ENCODE results near the gene GFRA4. TPM values are rescaled to one million over a fixed set of nuclear protein-coding genes. Genes with fewer than 3 reads are reported as not detected.

GFRA4 gene
- total RNA-seq, 1 experiment from 2014 or later: not detected

GRCh38 chr20:3711484-3711941, 48.3 kb upstream of the GFRA4 start:
- ChIA-PET POLR2A (interaction anchor here (1.4 to 1.5 kb wide), 2 partner anchors 30 to 35 kb away, joined by 4 to 5 read pairs; partner anchors contain the start of gene ADAM33), CTCF (interaction anchor here (0.7 to 4.2 kb wide), 41 partner anchors 9 to 373 kb away, joined by 3 to 106 read pairs (median 7); partner anchors contain the start of genes ADAM33, ADISSP, CENPB and DNAAF9)
- H3K36me3 Mint-ChIP-seq: no peaks in the 10 kb centered on the region
- H3K27me3 Mint-ChIP-seq (ENCODE audit: low read depth): no peaks in the 10 kb centered on the region
- H3K9me3 Mint-ChIP-seq: no peaks in the 10 kb centered on the region
- DNase-seq (ENCODE audit: low spot score) (no peak), ATAC-seq (no peak)
- H3K4me1 Mint-ChIP-seq: no peaks in the 10 kb centered on the region
- no peak overlapping the region for H3K27ac Mint-ChIP-seq
- H3K4me3 Mint-ChIP-seq: no peak overlapping the region
- TF ChIP-seq ZNF425 (CRISPR knock-in tag; conservative IDR thresholded peaks at IDR 0.05) (no peak), NFE2L1 (CRISPR knock-in tag; IDR thresholded peaks at IDR 0.05) (no peak), HMGA2 (CRISPR knock-in tag; IDR thresholded peaks at IDR 0.05) (no peak), USF1 (CRISPR knock-in tag; IDR thresholded peaks at IDR 0.05) (no peak), ZNF416 (CRISPR knock-in tag; IDR thresholded peaks at IDR 0.05) (no peak), NFATC4 (CRISPR knock-in tag; IDR thresholded peaks at IDR 0.05) (no peak), ARID4B (CRISPR knock-in tag; IDR thresholded peaks at IDR 0.05; ENCODE audit: borderline replicate concordance) (no peak), CREB1 (CRISPR knock-in tag; IDR thresholded peaks at IDR 0.05) (no peak), FOXJ3 (CRISPR knock-in tag; IDR thresholded peaks at IDR 0.05; ENCODE audit: borderline replicate concordance) (no peak), RELA (CRISPR knock-in tag; IDR thresholded peaks at IDR 0.05; ENCODE audit: borderline replicate concordance) (no peak), ZNF317 (CRISPR knock-in tag; IDR thresholded peaks at IDR 0.05; ENCODE audit: borderline replicate concordance, low read depth) (no peak), GTF2I (CRISPR knock-in tag; conservative IDR thresholded peaks at IDR 0.05) (no peak), NR2C2 (CRISPR knock-in tag; IDR thresholded peaks at IDR 0.05) (no peak), ZNF263 (CRISPR knock-in tag; IDR thresholded peaks at IDR 0.05; ENCODE audit: low read depth) (no peak)

- ChIA-PET CTCF (interaction anchor here (0.6 to 4.2 kb wide), 44 partner anchors 9 to 374 kb away, joined by 3 to 106 read pairs (median 7); partner anchors contain the start of genes ADAM33, ADISSP, CENPB and DNAAF9), POLR2A (interaction anchor here (0.6 to 1.5 kb wide), 4 partner anchors 29 to 144 kb away, joined by 3 to 6 read pairs (median 4); partner anchors contain the start of gene ADAM33)
- H3K36me3 Mint-ChIP-seq: no peaks in the 10 kb centered on the region
- no peaks in the 10 kb centered on the region for H3K4me1 Mint-ChIP-seq
- H3K27ac Mint-ChIP-seq: no peak overlapping the region
- H3K4me3 Mint-ChIP-seq: no peak overlapping the region
- H3K9me3 Mint-ChIP-seq: no peaks in the 10 kb centered on the region
- TF ChIP-seq ERG (CRISPR knock-in tag; IDR thresholded peaks at IDR 0.05): no peak
- peak; percentile 99 for TF ChIP-seq CTCF (IDR thresholded peaks at IDR 0.05)
- no peak for TF ChIP-seq USF2 (CRISPR knock-in tag; IDR thresholded peaks at IDR 0.05)
- TF ChIP-seq JUN (CRISPR knock-in tag; IDR thresholded peaks at IDR 0.05): no peak
- TF ChIP-seq RORB (CRISPR knock-in tag; IDR thresholded peaks at IDR 0.05): no peak
- TF ChIP-seq SP1 (CRISPR knock-in tag; conservative IDR thresholded peaks at IDR 0.05): 0 out of 2 replicates have a peak, but pooled peaks have one; percentile 56
- peak; percentile 92 for DNase-seq (ENCODE audit: low spot score)
- H3K27me3 Mint-ChIP-seq (ENCODE audit: low read depth): no peaks in the 10 kb centered on the region
- ATAC-seq: peak; percentile 81
Observed at GRCh38 chr20:3710703-3711483, 47.7 kb upstream of the GFRA4 start.

All from WTC11 (cell line).